ENCODE data around the gene APEH. TPM values are rescaled to one million over a fixed set of nuclear protein-coding genes. Genes with fewer than 3 reads are reported as not detected.

APEH gene
- total RNA-seq, 1 donor: 87.7 TPM

GRCh38 chr3:49653621-49654020 lies 20.5 kb upstream of the APEH start:
- H3K4me3 ChIP-seq (ENCODE audit: low read depth, low read length): no peak overlapping the region
- TF ChIP-seq CTCF (IDR thresholded peaks at IDR 0.05; ENCODE audit: insufficient read depth, low read length): no peak
- no peak for DNase-seq (ENCODE audit: low read depth)

GRCh38 chr3:49654176-49654825 lies 19.9 kb upstream of the APEH start:
- no peak overlapping the region for H3K4me3 ChIP-seq (ENCODE audit: low read depth, low read length)
- DNase-seq (ENCODE audit: low read depth): no peak
- TF ChIP-seq CTCF (IDR thresholded peaks at IDR 0.05; ENCODE audit: insufficient read depth, low read length): no peak

- TF ChIP-seq CTCF (IDR thresholded peaks at IDR 0.05; ENCODE audit: insufficient read depth, low read length): no peak
- no peak overlapping the region for H3K4me3 ChIP-seq (ENCODE audit: low read depth, low read length)
- no peak for DNase-seq (ENCODE audit: low read depth)
These were observed 19.1 kb upstream of the APEH start for GRCh38 chr3:49654955-49655556.

- TF ChIP-seq CTCF (IDR thresholded peaks at IDR 0.05; ENCODE audit: insufficient read depth, low read length): no peak
- H3K4me3 ChIP-seq (ENCODE audit: low read depth, low read length): no peak overlapping the region
- DNase-seq (ENCODE audit: low read depth): no peak
These were observed 18.3 kb upstream of the APEH start for GRCh38 chr3:49655731-49656285.

- no peak for DNase-seq (ENCODE audit: low read depth)
- no peak overlapping the region for H3K4me3 ChIP-seq (ENCODE audit: low read depth, low read length)
- TF ChIP-seq CTCF (IDR thresholded peaks at IDR 0.05; ENCODE audit: insufficient read depth, low read length): peak; percentile 21
These were observed 17.5 kb upstream of the APEH start for GRCh38 chr3:49656541-49657112.

GRCh38 chr3:49657208-49657915 lies 16.8 kb upstream of the APEH start:
- DNase-seq (ENCODE audit: low read depth): no peak
- H3K4me3 ChIP-seq (ENCODE audit: low read depth, low read length): no peak overlapping the region
- no peak for TF ChIP-seq CTCF (IDR thresholded peaks at IDR 0.05; ENCODE audit: insufficient read depth, low read length)

Measured in fibroblast of the aortic adventitia (primary cell).